ENCODE measurements around the gene RABGAP1L. TPM values are rescaled to one million over a fixed set of nuclear protein-coding genes. Genes with fewer than 3 reads are reported as not detected.
"Not testable (repeated sequence)": the region's sequence is repeated elsewhere in the genome, so short reads cannot be mapped to it uniquely, and the experiment has no call there.

The RABGAP1L gene
- total and polyA plus RNA-seq, 2 donors (not counting 3 experiments of a cell fraction or from before 2014, with no cell fraction given): 6.4 to 22.2 TPM

- BruUV-seq (replicated peaks): no TSS peak
- dilution Hi-C loops (cut with MboI; ENCODE audit: extremely low pct_ligation_motif_present, low sequenced_read_pairs) (no loop called here), intact Hi-C loops (cut with micrococcal nuclease) (no loop called here)
- Histone ChIP-seq H3K4me3 (replicated peaks in 1 of 3; ENCODE audit: insufficient read depth in 1 of 3, low read depth in 1 of 3, low read length in 3 of 3) (no peak overlapping the region), H3K36me3 (ENCODE audit: control insufficient read depth in 2 of 2, extremely low read depth in 1 of 2, insufficient read depth in 2 of 2, low read length in 2 of 2) (no peaks in the 10 kb centered on the region), H3K79me2 (ENCODE audit: control insufficient read depth, insufficient read depth, low read length) (no peaks in the 10 kb centered on the region), H2AFZ (ENCODE audit: low read depth, low read length) (no peak overlapping the region), H3K27me3 (ENCODE audit: control insufficient read depth in 2 of 2, insufficient read depth in 2 of 2, low read length in 2 of 2) (no peaks in the 10 kb centered on the region), H3K9me1 (replicated peaks; ENCODE audit: control insufficient read depth, extremely low read depth, insufficient read depth, low read length) (no peaks in the 10 kb centered on the region), H3K4me1 (ENCODE audit: control insufficient read depth, extremely low read depth, insufficient read depth, low read length) (no peaks in the 10 kb centered on the region), H3K9me3 (replicated peaks; ENCODE audit: control insufficient read depth, insufficient read depth, low read length) (no peaks in the 10 kb centered on the region), H3K27ac (ENCODE audit: insufficient read depth, low read depth, low read length) (no peak overlapping the region), H3K9ac (replicated peaks; ENCODE audit: extremely low read depth, insufficient read depth, low read length) (no peak overlapping the region), H3K4me2 (ENCODE audit: insufficient read depth, low read length) (no peak overlapping the region), H4K20me1 (replicated peaks; ENCODE audit: control insufficient read depth, extremely low read depth, insufficient read depth, low read length) (no peaks in the 10 kb centered on the region)
- DNase-seq (ENCODE audit: low read depth, low spot score) (no peak), FAIRE-seq (no peak)
- CTCF ChIA-PET: interaction anchor here (0.8 to 1.1 kb wide), 3 partner anchors 12 to 51 kb away, joined by 3 to 5 read pairs (median 4); no protein-coding TSS in a partner anchor
- TF ChIP-seq JUN (IDR thresholded peaks at IDR 0.05; ENCODE audit: borderline replicate concordance, insufficient read depth, insufficient read length, low read depth) (no peak), POLR2A (IDR thresholded peaks at IDR 0.05; ENCODE audit: low read depth, low read length) (no peak)
- POLR2A ChIA-PET: interaction anchor here (0.7 kb wide), 1 partner anchor 57 kb away, joined by 3 read pairs; no protein-coding TSS in a partner anchor
These were observed 71.1 kb downstream of the RABGAP1L start for GRCh38 chr1:174230399-174230798.

GRCh38 chr1:174232761-174233160 is 73.4 kb downstream of the RABGAP1L start:
- Histone ChIP-seq H3K79me2 (ENCODE audit: control insufficient read depth, insufficient read depth, low read length) (no peaks in the 10 kb centered on the region), H3K36me3 (ENCODE audit: control insufficient read depth in 2 of 2, extremely low read depth in 1 of 2, insufficient read depth in 2 of 2, low read length in 2 of 2) (no peaks in the 10 kb centered on the region), H3K4me2 (ENCODE audit: insufficient read depth, low read length) (no peak overlapping the region), H3K9me1 (replicated peaks; ENCODE audit: control insufficient read depth, extremely low read depth, insufficient read depth, low read length) (no peaks in the 10 kb centered on the region), H3K27me3 (ENCODE audit: control insufficient read depth in 2 of 2, insufficient read depth in 2 of 2, low read length in 2 of 2) (no peaks in the 10 kb centered on the region), H3K4me1 (ENCODE audit: control insufficient read depth, extremely low read depth, insufficient read depth, low read length) (no peaks in the 10 kb centered on the region), H2AFZ (ENCODE audit: low read depth, low read length) (no peak overlapping the region), H3K4me3 (replicated peaks in 1 of 3; ENCODE audit: insufficient read depth in 1 of 3, low read depth in 1 of 3, low read length in 3 of 3) (no peak overlapping the region), H4K20me1 (replicated peaks; ENCODE audit: control insufficient read depth, extremely low read depth, insufficient read depth, low read length) (no peaks in the 10 kb centered on the region), H3K9me3 (replicated peaks; ENCODE audit: control insufficient read depth, insufficient read depth, low read length) (no peaks in the 10 kb centered on the region), H3K9ac (replicated peaks; ENCODE audit: extremely low read depth, insufficient read depth, low read length) (no peak overlapping the region), H3K27ac (ENCODE audit: insufficient read depth, low read depth, low read length) (no peak overlapping the region)
- TF ChIP-seq POLR2AphosphoS5 (IDR thresholded peaks at IDR 0.05; ENCODE audit: insufficient read depth, low read depth, low read length) (no peak), CTCF (IDR thresholded peaks at IDR 0.05; ENCODE audit: extremely low read depth in 1 of 2, insufficient read depth in 1 of 2, low read depth in 1 of 2, low read length in 2 of 2) (no peak), GATA2 (IDR thresholded peaks at IDR 0.05; ENCODE audit: insufficient read depth, insufficient read length, low read depth, low read length) (no peak), MAX (IDR thresholded peaks at IDR 0.05; ENCODE audit: insufficient read depth, insufficient read length) (no peak)
- no peak for DNase-seq (ENCODE audit: low read depth, low spot score)
- BruUV-seq (replicated peaks): no TSS peak
- dilution Hi-C loops (cut with MboI; ENCODE audit: extremely low pct_ligation_motif_present, low sequenced_read_pairs) (no loop called here), intact Hi-C loops (cut with micrococcal nuclease) (no loop called here)
- ChIA-PET CTCF (interaction anchor here (0.6 kb wide), 1 partner anchor 19 kb away, joined by 3 read pairs; no protein-coding TSS in a partner anchor), POLR2A (no interaction called here)
- FAIRE-seq: no peak

GRCh38 chr1:174238845-174239501 is 79.7 kb downstream of the RABGAP1L start:
- DNase-seq (ENCODE audit: low read depth, low spot score): not testable (repeated sequence)

More at GRCh38 chr1:174238845-174239501, 79.7 kb downstream of the RABGAP1L start:
- dilution Hi-C loops (cut with MboI; ENCODE audit: extremely low pct_ligation_motif_present, low sequenced_read_pairs); FAIRE-seq; POLR2A ChIA-PET; H3K4me2 ChIP-seq (ENCODE audit: insufficient read depth, low read length); H4K20me1 ChIP-seq (replicated peaks; ENCODE audit: control insufficient read depth, extremely low read depth, insufficient read depth, low read length); H3K4me3 ChIP-seq (replicated peaks in 1 of 3; ENCODE audit: insufficient read depth in 1 of 3, low read depth in 1 of 3, low read length in 3 of 3); H3K9ac ChIP-seq (replicated peaks; ENCODE audit: extremely low read depth, insufficient read depth, low read length); H3K36me3 ChIP-seq (ENCODE audit: control insufficient read depth in 2 of 2, extremely low read depth in 1 of 2, insufficient read depth in 2 of 2, low read length in 2 of 2); H3K9me1 ChIP-seq (replicated peaks; ENCODE audit: control insufficient read depth, extremely low read depth, insufficient read depth, low read length); H3K9me3 ChIP-seq (replicated peaks; ENCODE audit: control insufficient read depth, insufficient read depth, low read length); BruUV-seq (replicated peaks); H3K27me3 ChIP-seq (ENCODE audit: control insufficient read depth in 2 of 2, insufficient read depth in 2 of 2, low read length in 2 of 2); H3K4me1 ChIP-seq (ENCODE audit: control insufficient read depth, extremely low read depth, insufficient read depth, low read length); CTCF ChIA-PET; intact Hi-C loops (cut with micrococcal nuclease); H2AFZ ChIP-seq (ENCODE audit: low read depth, low read length); H3K79me2 ChIP-seq (ENCODE audit: control insufficient read depth, insufficient read depth, low read length); H3K27ac ChIP-seq (ENCODE audit: insufficient read depth, low read depth, low read length): not testable (repeated sequence)

Data from endothelial cell of umbilical vein (primary cell).